K562 (cell line): ENCODE data around the gene HSD17B10.
A peak's percentile ranks its signal among the peaks of the same experiment; 100 is the strongest.

Source experiments
- BDP1 ChIP-seq: IDR thresholded peaks from 3 replicates; pipeline ENCODE4 v1.6.1; 2011; ENCODE audit not compliant: insufficient read length, insufficient read depth
- GTF2F1 ChIP-seq: IDR thresholded peaks from 2 replicates; pipeline ENCODE4 v1.6.1; 2011; ENCODE audit warnings: low read depth, low read length, improper control_type of control experiment
- HNRNPK ChIP-seq: fragments of 200-400 bp; formaldehyde crosslinking; IDR thresholded peaks from one replicate; pipeline ENCODE4 v1.6.1; 2018; ENCODE audit warnings: mild to moderate bottlenecking, low read depth, low read length; ENCODE audit not compliant: poor library complexity, severe bottlenecking
- JUN ChIP-seq, 2 experiments: sonication (generic) in 1 of 2; formaldehyde crosslinking in 1 of 2; IDR thresholded peaks; 2 replicates each; pipeline versions ENCODE4 v1.6.1 to v1.8.0; 2012 to 2022; ENCODE audit warnings: borderline replicate concordance in 2 of 2, mild to moderate bottlenecking in 2 of 2, improper control_type of control experiment in 1 of 2, low read depth in 1 of 2, low read length in 1 of 2, missing genetic modification reagents in 1 of 2
- MAZ ChIP-seq, 2 experiments: fragments of 450-650 bp in 1 of 2; sonication (generic) in 1 of 2; formaldehyde crosslinking; IDR thresholded peaks in 1 of 2; conservative IDR thresholded peaks in 1 of 2; 2 replicates each; pipeline versions ENCODE4 v1.4.0 to v1.5.0; 2020; ENCODE audit warnings: mild to moderate bottlenecking in 1 of 2, missing genetic modification reagents in 1 of 2
- NCOA1 ChIP-seq: fragments of 450-650 bp; IDR thresholded peaks from 2 replicates; pipeline ENCODE4 v1.6.1; 2016; ENCODE audit warnings: low read depth
- NCOR1 ChIP-seq: fragments of 450-650 bp; IDR thresholded peaks from 2 replicates; pipeline ENCODE4 v1.6.1; 2016; ENCODE audit warnings: mild to moderate bottlenecking, moderate library complexity
- POLR3G ChIP-seq: IDR thresholded peaks from 2 replicates; pipeline ENCODE4 v1.6.1; 2011; ENCODE audit not compliant: insufficient read length, insufficient replicate concordance; ENCODE audit errors: extremely low read depth
- ZNF311 ChIP-seq: fragments of 250-450 bp; sonication (Bioruptor Pico); IDR thresholded peaks from 2 replicates; pipeline ENCODE4 v1.4.0; 2020; ENCODE audit warnings: mild to moderate bottlenecking, moderate library complexity
- TF ChIP-seq, protein P1 (sequence below): fragments of 450-650 bp; IDR thresholded peaks from 2 replicates; pipeline ENCODE4 v1.6.1; 2017; ENCODE audit warnings: mild to moderate bottlenecking, moderate library complexity
- TF ChIP-seq, protein P2 (sequence below), 3 experiments: IDR thresholded peaks in 2 of 3; conservative IDR thresholded peaks in 1 of 3; 2 replicates each; pipeline ENCODE4 v1.5.1; 2011 to 2012; ENCODE audit warnings: low read length in 3 of 3, mild to moderate bottlenecking in 3 of 3, control low read depth in 2 of 3, improper control_type of control experiment in 1 of 3, inconsistent platforms in 1 of 3, low read depth in 1 of 3, mixed read lengths in 1 of 3, moderate library complexity in 1 of 3; ENCODE audit not compliant: insufficient read depth in 2 of 3
- TF ChIP-seq, protein P3 (sequence below): fragments of 250-450 bp; sonication (Bioruptor Pico); IDR thresholded peaks from 2 replicates; pipeline ENCODE4 v1.5.0; 2021
- TF ChIP-seq, protein P4 (sequence below): IDR thresholded peaks from 3 replicates; pipeline ENCODE4 v1.6.1; 2011; ENCODE audit warnings: borderline replicate concordance, mild to moderate bottlenecking; ENCODE audit not compliant: insufficient read length, insufficient read depth
- TF ChIP-seq, protein P5 (sequence below): sonication (generic); formaldehyde crosslinking; IDR thresholded peaks from 2 replicates; pipeline ENCODE4 v1.9.0; 2022; ENCODE audit warnings: mild to moderate bottlenecking, missing genetic modification reagents

DNA sequence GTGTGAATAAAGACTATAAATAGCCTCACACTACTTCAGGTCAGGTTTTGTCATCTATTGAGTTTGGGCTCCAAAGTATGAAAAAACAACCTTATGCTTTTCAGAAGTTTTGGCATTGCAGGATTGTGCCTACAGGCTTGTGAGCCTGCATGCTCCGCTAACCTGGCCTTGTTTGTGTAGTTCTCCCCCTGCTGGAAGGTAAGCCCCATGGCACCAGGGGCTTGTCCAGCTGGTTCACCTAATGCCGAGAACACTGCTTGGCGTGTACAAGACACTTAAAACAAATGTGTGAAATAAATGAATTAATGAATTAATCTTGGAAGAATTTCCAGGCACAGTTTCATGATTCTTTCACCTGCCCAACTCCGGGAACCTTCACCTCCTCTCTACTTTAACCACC, 1.8 kb upstream of the HSD17B10 start:
- TF ChIP-seq BDP1 (no peak), NCOA1 (no peak), GTF2F1 (no peak), NCOR1 (no peak), HNRNPK (no peak), POLR3G (no peak), MAZ (CRISPR knock-in tag; conservative IDR thresholded peaks at IDR 0.05 in 1 of 2, IDR thresholded peaks at IDR 0.05 in 1 of 2) (no peak), JUN (IDR thresholded peaks at IDR 0.05; ENCODE audit: borderline replicate concordance, low read depth, low read length) (no peak), JUN (CRISPR knock-in tag; IDR thresholded peaks at IDR 0.05; ENCODE audit: borderline replicate concordance) (no peak), ZNF311 (CRISPR knock-in tag) (no peak)
- TF ChIP-seq, protein P1, sequence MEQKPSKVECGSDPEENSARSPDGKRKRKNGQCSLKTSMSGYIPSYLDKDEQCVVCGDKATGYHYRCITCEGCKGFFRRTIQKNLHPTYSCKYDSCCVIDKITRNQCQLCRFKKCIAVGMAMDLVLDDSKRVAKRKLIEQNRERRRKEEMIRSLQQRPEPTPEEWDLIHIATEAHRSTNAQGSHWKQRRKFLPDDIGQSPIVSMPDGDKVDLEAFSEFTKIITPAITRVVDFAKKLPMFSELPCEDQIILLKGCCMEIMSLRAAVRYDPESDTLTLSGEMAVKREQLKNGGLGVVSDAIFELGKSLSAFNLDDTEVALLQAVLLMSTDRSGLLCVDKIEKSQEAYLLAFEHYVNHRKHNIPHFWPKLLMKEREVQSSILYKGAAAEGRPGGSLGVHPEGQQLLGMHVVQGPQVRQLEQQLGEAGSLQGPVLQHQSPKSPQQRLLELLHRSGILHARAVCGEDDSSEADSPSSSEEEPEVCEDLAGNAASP, result no peak
- TF ChIP-seq, protein P2, sequence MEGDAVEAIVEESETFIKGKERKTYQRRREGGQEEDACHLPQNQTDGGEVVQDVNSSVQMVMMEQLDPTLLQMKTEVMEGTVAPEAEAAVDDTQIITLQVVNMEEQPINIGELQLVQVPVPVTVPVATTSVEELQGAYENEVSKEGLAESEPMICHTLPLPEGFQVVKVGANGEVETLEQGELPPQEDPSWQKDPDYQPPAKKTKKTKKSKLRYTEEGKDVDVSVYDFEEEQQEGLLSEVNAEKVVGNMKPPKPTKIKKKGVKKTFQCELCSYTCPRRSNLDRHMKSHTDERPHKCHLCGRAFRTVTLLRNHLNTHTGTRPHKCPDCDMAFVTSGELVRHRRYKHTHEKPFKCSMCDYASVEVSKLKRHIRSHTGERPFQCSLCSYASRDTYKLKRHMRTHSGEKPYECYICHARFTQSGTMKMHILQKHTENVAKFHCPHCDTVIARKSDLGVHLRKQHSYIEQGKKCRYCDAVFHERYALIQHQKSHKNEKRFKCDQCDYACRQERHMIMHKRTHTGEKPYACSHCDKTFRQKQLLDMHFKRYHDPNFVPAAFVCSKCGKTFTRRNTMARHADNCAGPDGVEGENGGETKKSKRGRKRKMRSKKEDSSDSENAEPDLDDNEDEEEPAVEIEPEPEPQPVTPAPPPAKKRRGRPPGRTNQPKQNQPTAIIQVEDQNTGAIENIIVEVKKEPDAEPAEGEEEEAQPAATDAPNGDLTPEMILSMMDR (IDR thresholded peaks at IDR 0.05 in 2 of 3, conservative IDR thresholded peaks at IDR 0.05 in 1 of 3; ENCODE audit: insufficient read depth in 2 of 3, low read depth in 1 of 3, low read length in 3 of 3), result peak; percentile 78 to 81 (median 81)
- TF ChIP-seq, protein P3, sequence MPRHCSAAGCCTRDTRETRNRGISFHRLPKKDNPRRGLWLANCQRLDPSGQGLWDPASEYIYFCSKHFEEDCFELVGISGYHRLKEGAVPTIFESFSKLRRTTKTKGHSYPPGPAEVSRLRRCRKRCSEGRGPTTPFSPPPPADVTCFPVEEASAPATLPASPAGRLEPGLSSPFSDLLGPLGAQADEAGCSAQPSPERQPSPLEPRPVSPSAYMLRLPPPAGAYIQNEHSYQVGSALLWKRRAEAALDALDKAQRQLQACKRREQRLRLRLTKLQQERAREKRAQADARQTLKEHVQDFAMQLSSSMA (CRISPR knock-in tag), result no peak
- TF ChIP-seq, protein P4, sequence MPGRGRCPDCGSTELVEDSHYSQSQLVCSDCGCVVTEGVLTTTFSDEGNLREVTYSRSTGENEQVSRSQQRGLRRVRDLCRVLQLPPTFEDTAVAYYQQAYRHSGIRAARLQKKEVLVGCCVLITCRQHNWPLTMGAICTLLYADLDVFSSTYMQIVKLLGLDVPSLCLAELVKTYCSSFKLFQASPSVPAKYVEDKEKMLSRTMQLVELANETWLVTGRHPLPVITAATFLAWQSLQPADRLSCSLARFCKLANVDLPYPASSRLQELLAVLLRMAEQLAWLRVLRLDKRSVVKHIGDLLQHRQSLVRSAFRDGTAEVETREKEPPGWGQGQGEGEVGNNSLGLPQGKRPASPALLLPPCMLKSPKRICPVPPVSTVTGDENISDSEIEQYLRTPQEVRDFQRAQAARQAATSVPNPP, result no peak
- TF ChIP-seq, protein P5, sequence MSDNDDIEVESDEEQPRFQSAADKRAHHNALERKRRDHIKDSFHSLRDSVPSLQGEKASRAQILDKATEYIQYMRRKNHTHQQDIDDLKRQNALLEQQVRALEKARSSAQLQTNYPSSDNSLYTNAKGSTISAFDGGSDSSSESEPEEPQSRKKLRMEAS, result no peak
